Astrocyte (in vitro differentiated cells and primary cell): ENCODE measurements around the gene COPS9.

Experiments
- CTCF ChIP-seq: IDR thresholded peaks from 2 replicates; pipeline ENCODE4 v1.5.1; 2011; ENCODE audit warnings: low read depth, mild to moderate bottlenecking, inconsistent platforms, low read length, moderate library complexity; ENCODE audit not compliant: insufficient read depth
- EZH2 ChIP-seq: IDR thresholded peaks from 2 replicates; pipeline ENCODE4 v1.6.1; 2012; ENCODE audit warnings: mild to moderate bottlenecking, low read length, inconsistent platforms; ENCODE audit not compliant: insufficient read depth

GRCh38 chr2:240132651-240132980, 3.5 kb downstream of the COPS9 start:
- no peak for TF ChIP-seq EZH2
- TF ChIP-seq CTCF, result no peak
